HL-60 (cell line): ENCODE data around the gene FMNL2.

ENCODE experiments used
- DNase-seq, 2 experiments: peaks; one replicate each; pipeline ENCODE4 v3.0.0-alpha.2; 2010 to 2020; ENCODE audit warnings: low read depth in 1 of 2, low spot score in 1 of 2
- H3K27ac ChIP-seq: fragments of 250-450 bp; sonication (Bioruptor Pico); replicated peaks from 2 replicates; pipeline ENCODE4 v1.5.1; 2020; ENCODE audit warnings: mild to moderate bottlenecking, moderate library complexity
- H3K27me3 ChIP-seq: fragments of 250-450 bp; sonication (Bioruptor Pico); 2 replicates; pipeline ENCODE4 v1.5.1; 2021; ENCODE audit warnings: mild to moderate bottlenecking, moderate library complexity; ENCODE audit not compliant: insufficient read depth, poor library complexity, severe bottlenecking
- H3K4me3 ChIP-seq: replicated peaks from 2 replicates; pipeline ENCODE4 v1.5.1; 2011; ENCODE audit warnings: mild to moderate bottlenecking, control low read depth, low read length; ENCODE audit not compliant: insufficient read depth
- GABPA ChIP-seq: IDR thresholded peaks from 2 replicates; pipeline ENCODE4 v1.6.1; 2012; ENCODE audit warnings: low read depth
- POLR2AphosphoS5 ChIP-seq: IDR thresholded peaks from 2 replicates; pipeline ENCODE4 v1.6.1; 2012; ENCODE audit warnings: low read depth
- SPI1 ChIP-seq: IDR thresholded peaks from 2 replicates; pipeline ENCODE4 v1.6.1; 2012; ENCODE audit warnings: low read depth, mild to moderate bottlenecking, borderline replicate concordance
- TF ChIP-seq, protein P1 (sequence below): IDR thresholded peaks from one replicate; pipeline ENCODE4 v1.5.1; 2011; ENCODE audit warnings: low read length, control low read depth, inconsistent platforms; ENCODE audit not compliant: insufficient read depth
- TF ChIP-seq, protein P2 (sequence below): IDR thresholded peaks from 2 replicates; pipeline ENCODE4 v1.6.1; 2012; ENCODE audit warnings: low read depth; ENCODE audit not compliant: insufficient replicate concordance

The FMNL2 gene

DNA sequence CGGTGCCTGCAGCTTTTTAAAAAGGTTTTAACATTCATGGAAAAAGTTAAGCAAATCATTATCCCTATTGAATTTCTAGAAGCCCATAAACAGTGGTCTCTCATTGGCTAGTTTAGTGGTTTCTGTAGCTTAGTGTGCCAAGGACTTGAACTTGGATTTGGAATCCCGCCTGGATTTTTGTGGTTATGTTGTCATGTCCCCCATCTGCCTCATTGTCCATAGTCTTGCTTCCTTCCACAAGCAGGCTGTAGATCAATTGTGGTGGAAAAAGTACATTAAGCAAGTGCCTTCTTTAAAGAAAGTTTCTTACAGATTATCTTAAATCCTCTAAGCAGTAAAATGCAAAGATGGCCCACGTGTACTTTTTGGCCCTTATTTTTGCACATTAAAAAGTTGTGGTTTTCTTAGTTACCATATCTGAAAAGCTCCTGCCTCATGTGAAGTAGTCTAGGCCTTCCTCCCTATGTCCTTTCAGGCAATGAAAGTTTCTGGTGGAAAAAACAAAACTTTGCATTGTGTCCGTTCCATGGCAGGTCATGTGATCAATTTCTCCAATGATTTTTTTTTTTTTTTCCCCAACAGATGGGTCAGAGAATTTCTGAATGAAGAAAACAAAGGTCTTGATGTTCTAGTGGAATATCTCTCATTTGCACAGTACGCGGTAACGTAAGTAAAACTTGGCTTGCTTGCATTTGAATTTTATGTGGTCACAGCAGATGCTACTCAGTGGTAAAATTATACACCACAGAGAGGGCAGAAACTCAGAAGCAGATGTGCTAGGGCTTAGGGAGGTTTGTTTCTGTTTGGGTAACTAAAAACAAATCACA is 223.4 kb downstream of the FMNL2 start:
- no peak for TF ChIP-seq GABPA
- TF ChIP-seq, protein P1, sequence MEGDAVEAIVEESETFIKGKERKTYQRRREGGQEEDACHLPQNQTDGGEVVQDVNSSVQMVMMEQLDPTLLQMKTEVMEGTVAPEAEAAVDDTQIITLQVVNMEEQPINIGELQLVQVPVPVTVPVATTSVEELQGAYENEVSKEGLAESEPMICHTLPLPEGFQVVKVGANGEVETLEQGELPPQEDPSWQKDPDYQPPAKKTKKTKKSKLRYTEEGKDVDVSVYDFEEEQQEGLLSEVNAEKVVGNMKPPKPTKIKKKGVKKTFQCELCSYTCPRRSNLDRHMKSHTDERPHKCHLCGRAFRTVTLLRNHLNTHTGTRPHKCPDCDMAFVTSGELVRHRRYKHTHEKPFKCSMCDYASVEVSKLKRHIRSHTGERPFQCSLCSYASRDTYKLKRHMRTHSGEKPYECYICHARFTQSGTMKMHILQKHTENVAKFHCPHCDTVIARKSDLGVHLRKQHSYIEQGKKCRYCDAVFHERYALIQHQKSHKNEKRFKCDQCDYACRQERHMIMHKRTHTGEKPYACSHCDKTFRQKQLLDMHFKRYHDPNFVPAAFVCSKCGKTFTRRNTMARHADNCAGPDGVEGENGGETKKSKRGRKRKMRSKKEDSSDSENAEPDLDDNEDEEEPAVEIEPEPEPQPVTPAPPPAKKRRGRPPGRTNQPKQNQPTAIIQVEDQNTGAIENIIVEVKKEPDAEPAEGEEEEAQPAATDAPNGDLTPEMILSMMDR, result no peak
- no peak for TF ChIP-seq SPI1
- TF ChIP-seq, protein P2, sequence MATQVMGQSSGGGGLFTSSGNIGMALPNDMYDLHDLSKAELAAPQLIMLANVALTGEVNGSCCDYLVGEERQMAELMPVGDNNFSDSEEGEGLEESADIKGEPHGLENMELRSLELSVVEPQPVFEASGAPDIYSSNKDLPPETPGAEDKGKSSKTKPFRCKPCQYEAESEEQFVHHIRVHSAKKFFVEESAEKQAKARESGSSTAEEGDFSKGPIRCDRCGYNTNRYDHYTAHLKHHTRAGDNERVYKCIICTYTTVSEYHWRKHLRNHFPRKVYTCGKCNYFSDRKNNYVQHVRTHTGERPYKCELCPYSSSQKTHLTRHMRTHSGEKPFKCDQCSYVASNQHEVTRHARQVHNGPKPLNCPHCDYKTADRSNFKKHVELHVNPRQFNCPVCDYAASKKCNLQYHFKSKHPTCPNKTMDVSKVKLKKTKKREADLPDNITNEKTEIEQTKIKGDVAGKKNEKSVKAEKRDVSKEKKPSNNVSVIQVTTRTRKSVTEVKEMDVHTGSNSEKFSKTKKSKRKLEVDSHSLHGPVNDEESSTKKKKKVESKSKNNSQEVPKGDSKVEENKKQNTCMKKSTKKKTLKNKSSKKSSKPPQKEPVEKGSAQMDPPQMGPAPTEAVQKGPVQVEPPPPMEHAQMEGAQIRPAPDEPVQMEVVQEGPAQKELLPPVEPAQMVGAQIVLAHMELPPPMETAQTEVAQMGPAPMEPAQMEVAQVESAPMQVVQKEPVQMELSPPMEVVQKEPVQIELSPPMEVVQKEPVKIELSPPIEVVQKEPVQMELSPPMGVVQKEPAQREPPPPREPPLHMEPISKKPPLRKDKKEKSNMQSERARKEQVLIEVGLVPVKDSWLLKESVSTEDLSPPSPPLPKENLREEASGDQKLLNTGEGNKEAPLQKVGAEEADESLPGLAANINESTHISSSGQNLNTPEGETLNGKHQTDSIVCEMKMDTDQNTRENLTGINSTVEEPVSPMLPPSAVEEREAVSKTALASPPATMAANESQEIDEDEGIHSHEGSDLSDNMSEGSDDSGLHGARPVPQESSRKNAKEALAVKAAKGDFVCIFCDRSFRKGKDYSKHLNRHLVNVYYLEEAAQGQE, result no peak
- no peak for DNase-seq
- Histone ChIP-seq H3K4me3 (no peak overlapping the region), H3K27ac (no peak overlapping the region), H3K27me3 (no peaks in the 10 kb centered on the region)

DNA sequence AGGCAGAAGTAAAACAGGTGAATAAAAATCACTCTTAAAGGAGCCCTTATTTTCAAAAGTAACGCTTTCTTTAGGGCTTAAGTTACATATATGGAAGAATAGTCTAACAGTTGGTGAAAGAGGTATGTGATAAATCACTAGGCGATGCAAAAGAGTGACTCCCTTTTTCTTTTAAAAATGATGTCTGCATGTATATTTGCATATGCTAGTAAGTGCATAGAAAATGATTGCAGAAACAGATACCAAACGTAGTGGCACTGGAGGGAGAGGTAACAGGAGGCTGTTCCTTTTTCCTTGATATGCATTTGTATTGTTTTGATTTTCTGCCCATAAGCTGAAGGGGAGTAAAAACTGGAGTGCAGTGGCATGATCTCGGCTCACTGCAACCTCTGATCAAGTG is 224.0 kb downstream of the FMNL2 start:
- Histone ChIP-seq H3K27me3 (no peaks in the 10 kb centered on the region), H3K4me3 (no peak overlapping the region), H3K27ac (no peak overlapping the region)
- TF ChIP-seq GABPA, result no peak
- TF ChIP-seq SPI1, result no peak
- TF ChIP-seq POLR2AphosphoS5, result no peak
- TF ChIP-seq, protein P2, result no peak
- TF ChIP-seq, protein P1, result no peak
- DNase-seq, result no peak

DNA sequence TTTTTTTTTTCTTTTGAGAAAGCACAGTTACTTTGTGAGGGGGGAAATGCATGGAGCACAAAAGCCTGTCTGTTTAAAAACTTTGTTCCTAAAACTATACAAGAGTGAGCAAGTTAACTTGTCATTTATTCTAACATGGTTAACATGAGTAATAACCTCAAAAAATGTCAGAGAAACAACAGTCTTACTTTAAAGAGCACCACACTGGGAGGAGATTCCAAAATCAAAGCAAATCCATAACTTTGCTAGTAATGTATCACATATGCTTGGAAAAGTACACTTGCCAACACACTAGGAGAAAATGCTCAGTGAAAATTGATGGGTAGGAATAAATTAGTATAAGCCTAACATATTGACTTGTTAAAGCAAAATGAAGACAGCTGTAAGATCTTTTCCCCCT is 225.2 kb downstream of the FMNL2 start:
- Histone ChIP-seq H3K27me3 (no peaks in the 10 kb centered on the region), H3K4me3 (no peak overlapping the region), H3K27ac (no peak overlapping the region)
- DNase-seq, result no peak
- TF ChIP-seq, protein P1, result no peak
- TF ChIP-seq POLR2AphosphoS5 (no peak), GABPA (no peak), SPI1 (no peak)
- TF ChIP-seq, protein P2, result no peak
